ENCODE measurements around the gene GAS2. TPM values are rescaled to one million over a fixed set of nuclear protein-coding genes. Genes with fewer than 3 reads are reported as not detected.

The GAS2 gene
- total and polyA plus RNA-seq, 2 donors (not counting 3 experiments of a cell fraction or from before 2014, with no cell fraction given): 0.54 to 0.88 TPM

DNA sequence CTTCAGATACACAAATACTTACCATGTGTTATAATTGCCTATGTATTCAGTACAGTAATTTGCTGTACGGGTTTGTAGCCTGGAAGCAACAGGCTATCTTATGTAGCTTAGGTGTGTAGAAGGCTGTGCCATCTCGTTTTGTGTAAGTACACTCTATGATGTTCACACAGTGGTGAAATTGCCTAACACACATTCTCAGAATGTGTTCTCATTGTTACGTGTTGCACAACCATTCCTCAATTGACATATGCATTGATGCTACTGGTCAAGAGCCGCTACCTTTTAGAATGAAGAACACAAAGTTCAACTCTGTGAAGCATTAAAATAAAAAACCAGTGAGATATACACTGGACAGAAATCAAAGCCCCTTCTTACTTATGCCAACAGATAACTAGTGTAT is 136.4 kb downstream of the GAS2 start:
- no peaks in the 10 kb centered on the region for H3K9me1 ChIP-seq (replicated peaks; ENCODE audit: control insufficient read depth, extremely low read depth, insufficient read depth, low read length)
- no peaks in the 10 kb centered on the region for H4K20me1 ChIP-seq (replicated peaks; ENCODE audit: control insufficient read depth, extremely low read depth, insufficient read depth, low read length)
- no peak overlapping the region for H3K9ac ChIP-seq (replicated peaks; ENCODE audit: extremely low read depth, insufficient read depth, low read length)
- H3K36me3 ChIP-seq (ENCODE audit: control insufficient read depth in 2 of 2, extremely low read depth in 1 of 2, insufficient read depth in 2 of 2, low read length in 2 of 2): no peaks in the 10 kb centered on the region
- BruUV-seq (replicated peaks): no TSS peak
- intact Hi-C loops (cut with micrococcal nuclease): no loop called here
- no peak overlapping the region for H2AFZ ChIP-seq (ENCODE audit: low read depth, low read length)
- TF ChIP-seq POLR2A (IDR thresholded peaks at IDR 0.05; ENCODE audit: low read depth, low read length) (no peak), JUN (IDR thresholded peaks at IDR 0.05; ENCODE audit: borderline replicate concordance, insufficient read depth, insufficient read length, low read depth) (no peak), EZH2 (IDR thresholded peaks at IDR 0.05; ENCODE audit: borderline replicate concordance, low read depth, low read length, severe bottlenecking) (no peak), MYC (IDR thresholded peaks at IDR 0.05; ENCODE audit: low read depth, low read length) (no peak), MAX (IDR thresholded peaks at IDR 0.05; ENCODE audit: insufficient read depth, insufficient read length) (no peak), FOS (IDR thresholded peaks at IDR 0.05; ENCODE audit: borderline replicate concordance, insufficient read depth, low read length) (no peak), POLR2AphosphoS5 (IDR thresholded peaks at IDR 0.05; ENCODE audit: insufficient read depth, low read depth, low read length) (no peak), GATA2 (IDR thresholded peaks at IDR 0.05; ENCODE audit: insufficient read depth, insufficient read length, low read depth, low read length) (no peak)
- TF ChIP-seq, protein P1, sequence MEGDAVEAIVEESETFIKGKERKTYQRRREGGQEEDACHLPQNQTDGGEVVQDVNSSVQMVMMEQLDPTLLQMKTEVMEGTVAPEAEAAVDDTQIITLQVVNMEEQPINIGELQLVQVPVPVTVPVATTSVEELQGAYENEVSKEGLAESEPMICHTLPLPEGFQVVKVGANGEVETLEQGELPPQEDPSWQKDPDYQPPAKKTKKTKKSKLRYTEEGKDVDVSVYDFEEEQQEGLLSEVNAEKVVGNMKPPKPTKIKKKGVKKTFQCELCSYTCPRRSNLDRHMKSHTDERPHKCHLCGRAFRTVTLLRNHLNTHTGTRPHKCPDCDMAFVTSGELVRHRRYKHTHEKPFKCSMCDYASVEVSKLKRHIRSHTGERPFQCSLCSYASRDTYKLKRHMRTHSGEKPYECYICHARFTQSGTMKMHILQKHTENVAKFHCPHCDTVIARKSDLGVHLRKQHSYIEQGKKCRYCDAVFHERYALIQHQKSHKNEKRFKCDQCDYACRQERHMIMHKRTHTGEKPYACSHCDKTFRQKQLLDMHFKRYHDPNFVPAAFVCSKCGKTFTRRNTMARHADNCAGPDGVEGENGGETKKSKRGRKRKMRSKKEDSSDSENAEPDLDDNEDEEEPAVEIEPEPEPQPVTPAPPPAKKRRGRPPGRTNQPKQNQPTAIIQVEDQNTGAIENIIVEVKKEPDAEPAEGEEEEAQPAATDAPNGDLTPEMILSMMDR (IDR thresholded peaks at IDR 0.05; ENCODE audit: extremely low read depth in 1 of 2, insufficient read depth in 1 of 2, low read depth in 1 of 2, low read length in 2 of 2): no peak
- no peaks in the 10 kb centered on the region for H3K9me3 ChIP-seq (replicated peaks; ENCODE audit: control insufficient read depth, insufficient read depth, low read length)
- ChIA-PET POLR2A (no interaction called here), CTCF (no interaction called here)
- dilution Hi-C loops (cut with MboI; ENCODE audit: extremely low pct_ligation_motif_present, low sequenced_read_pairs): no loop called here
- no peaks in the 10 kb centered on the region for H3K79me2 ChIP-seq (ENCODE audit: control insufficient read depth, insufficient read depth, low read length)
- no peak overlapping the region for H3K4me3 ChIP-seq (replicated peaks in 1 of 3; ENCODE audit: insufficient read depth in 1 of 3, low read depth in 1 of 3, low read length in 3 of 3)
- FAIRE-seq (no peak), DNase-seq (ENCODE audit: low read depth, low spot score) (no peak)
- H3K4me2 ChIP-seq (ENCODE audit: insufficient read depth, low read length): no peak overlapping the region
- H3K4me1 ChIP-seq (ENCODE audit: control insufficient read depth, extremely low read depth, insufficient read depth, low read length): peaks cover 15% of the 10 kb centered on the region
- no peak overlapping the region for H3K27ac ChIP-seq (ENCODE audit: insufficient read depth, low read depth, low read length)
- H3K27me3 ChIP-seq (ENCODE audit: control insufficient read depth in 2 of 2, insufficient read depth in 2 of 2, low read length in 2 of 2): no peaks in the 10 kb centered on the region
